Measurements from ENCODE around the gene MLEC. TPM values are rescaled to one million over a fixed set of nuclear protein-coding genes. Genes with fewer than 3 reads are reported as not detected.
"Not testable (repeated sequence)": the region's sequence is repeated elsewhere in the genome, so short reads cannot be mapped to it uniquely, and the experiment has no call there.

Gene MLEC
- polyA plus RNA-seq, 1 donor, result 193 TPM

DNA sequence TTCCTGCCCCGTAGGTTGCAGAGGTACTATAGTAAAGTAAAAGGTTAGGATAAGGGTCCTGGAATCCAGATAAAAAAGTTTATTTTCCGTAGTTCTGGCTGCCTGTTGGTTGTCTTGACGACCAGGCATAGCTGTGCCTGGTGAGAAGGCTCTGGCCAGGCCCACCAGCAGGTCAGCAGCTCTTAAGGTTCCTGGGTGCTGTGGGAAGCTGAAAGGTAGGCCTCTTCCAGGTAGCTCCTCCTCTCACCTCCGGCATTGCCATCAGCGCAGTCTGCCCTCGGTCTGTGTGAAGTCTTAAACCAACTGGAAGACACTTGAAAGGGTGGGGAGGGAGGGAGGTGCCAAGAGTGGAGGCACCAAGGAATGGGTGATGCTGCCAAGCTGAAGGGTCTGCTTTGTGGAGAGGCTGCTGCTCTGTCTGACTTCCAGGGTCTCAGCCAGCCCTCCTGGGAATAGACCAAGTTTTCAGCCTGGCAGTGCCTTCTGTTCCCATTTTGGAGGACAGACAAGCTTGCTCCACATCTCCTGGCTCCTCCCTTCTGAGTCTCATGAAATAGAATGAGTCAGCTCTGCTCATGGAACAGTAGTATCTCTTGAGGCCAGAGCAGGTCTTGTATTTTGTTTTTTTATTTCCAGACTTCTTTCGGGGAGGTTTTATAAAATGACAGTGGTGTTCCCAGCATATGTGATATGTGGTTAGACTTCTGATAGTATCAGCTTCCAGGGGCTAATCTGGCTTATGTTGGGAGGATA is 33.5 kb downstream of the MLEC start:
- no peak for DNase-seq

DNA sequence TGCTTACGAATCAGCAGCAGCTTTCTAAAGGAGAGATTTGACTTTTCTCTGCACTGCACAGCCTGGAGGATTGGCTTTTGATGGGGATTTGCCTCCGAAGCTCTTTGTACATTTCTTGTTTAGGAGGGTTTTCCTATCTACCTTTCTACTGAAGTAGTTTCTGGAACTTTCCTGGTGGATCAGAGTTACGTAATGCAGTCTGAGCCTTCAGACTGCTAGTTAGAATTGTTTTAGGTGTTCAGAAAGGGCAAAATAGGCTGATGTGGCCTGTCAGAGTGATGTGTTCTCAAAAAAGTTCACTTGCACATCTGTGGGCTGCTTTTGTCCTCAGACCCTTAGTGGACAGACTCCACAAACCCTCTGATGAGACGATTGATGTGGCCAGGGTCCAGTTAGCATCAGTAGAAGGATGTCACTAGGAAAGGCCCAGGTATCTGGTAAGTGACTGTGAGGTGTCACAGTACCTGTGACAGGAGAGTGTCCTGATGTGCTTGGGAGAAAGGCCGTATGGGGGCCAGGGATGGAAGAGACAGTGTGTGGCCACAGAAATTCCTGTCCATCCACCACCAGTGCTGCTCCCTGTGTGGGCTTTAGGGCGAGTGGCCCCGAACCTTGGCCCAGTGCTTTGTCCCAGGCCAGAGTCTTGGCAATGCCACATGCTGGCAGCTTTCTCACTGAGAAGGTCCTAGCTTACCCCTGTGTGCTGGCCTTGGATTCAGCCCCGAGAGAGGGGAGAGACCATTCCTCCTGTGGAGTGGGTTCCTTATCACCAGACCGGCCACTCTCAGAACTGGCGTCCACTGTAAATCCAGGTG is 34.2 kb downstream of the MLEC start:
- DNase-seq, result no peak

DNA sequence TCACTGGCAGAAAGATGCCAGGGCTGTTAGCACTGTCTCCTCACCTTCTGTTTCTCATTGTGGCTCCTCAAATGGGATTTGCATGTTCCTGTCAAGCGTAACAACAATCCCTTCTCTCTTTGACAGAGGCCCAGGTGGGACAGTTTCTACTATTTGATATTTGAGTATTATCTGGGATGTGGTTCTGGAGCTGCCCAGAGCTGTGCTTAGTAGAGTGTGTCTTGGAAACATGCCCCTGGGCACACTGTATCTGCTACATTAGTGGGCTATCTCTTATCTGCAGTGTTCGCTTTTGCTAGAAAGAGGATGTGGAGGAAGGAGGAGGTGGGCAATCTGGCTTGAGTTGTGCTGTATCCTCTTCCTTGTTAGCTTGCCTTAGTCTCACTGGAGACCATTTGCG is 34.9 kb downstream of the MLEC start:
- DNase-seq, result no peak

DNA sequence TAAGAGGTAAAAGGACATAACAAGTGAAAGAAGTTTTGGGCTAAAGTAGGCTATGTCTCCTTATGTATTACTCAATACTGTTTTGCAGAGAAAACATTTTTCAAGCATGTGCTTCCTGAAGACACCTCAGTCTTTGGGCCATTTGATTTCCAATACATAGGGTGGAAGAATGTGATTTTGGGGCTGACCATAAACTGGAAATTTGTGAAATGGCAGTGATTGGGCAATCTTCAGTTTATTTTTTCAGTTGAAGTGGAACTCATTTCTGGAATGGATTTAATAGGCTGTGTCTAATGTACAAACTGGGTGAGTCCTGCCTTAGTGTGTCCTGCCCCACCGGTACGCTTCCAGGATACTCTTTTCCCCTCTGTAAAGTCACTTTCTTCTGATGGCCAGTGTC is 35.8 kb downstream of the MLEC start:
- no peak for DNase-seq

DNA sequence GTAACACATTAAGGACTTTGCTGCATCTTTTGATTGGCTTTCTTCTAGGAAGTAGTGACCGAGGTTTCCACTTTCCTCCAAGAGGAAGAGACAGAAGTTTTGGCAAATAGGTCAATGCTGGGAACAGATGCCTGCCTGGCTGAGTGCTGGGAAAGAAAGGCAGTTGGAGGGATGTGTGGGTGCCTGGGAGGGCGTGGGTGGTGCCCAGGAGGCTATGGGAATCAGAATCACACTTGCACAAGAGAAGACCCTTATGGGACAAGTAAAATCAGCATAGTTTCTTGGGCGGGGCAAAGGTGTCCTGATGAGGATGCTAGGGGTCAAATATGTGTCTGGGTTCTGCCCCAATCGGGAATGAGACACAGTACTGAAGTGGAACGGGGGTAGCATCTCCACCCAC is 37.8 kb downstream of the MLEC start:
- no peak for DNase-seq

DNA sequence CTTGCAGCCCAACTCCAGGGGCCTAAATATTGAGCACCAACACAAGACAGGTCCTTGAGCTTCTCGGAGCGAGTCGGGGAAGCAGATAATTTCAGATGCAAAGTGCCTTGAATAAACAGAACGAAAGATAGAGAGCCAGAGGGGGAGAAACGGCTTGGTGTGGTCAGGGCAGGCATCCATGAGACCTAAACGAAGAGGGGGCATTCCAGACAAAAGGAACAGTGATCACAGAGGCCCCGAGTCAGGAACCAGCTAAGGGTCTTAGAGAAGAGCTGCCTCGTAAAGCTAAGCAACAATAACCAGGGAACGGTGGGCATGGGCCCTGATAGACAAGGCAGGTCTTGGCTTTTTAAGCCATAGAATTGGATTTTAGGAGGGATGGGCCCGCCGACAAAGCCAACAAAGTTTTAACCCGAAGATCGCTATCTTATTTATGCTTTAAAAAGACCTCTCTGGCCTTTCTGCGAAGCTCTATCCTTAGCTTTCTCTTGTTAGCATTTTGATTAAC is 38.3 kb downstream of the MLEC start:
- DNase-seq, result no peak

DNA sequence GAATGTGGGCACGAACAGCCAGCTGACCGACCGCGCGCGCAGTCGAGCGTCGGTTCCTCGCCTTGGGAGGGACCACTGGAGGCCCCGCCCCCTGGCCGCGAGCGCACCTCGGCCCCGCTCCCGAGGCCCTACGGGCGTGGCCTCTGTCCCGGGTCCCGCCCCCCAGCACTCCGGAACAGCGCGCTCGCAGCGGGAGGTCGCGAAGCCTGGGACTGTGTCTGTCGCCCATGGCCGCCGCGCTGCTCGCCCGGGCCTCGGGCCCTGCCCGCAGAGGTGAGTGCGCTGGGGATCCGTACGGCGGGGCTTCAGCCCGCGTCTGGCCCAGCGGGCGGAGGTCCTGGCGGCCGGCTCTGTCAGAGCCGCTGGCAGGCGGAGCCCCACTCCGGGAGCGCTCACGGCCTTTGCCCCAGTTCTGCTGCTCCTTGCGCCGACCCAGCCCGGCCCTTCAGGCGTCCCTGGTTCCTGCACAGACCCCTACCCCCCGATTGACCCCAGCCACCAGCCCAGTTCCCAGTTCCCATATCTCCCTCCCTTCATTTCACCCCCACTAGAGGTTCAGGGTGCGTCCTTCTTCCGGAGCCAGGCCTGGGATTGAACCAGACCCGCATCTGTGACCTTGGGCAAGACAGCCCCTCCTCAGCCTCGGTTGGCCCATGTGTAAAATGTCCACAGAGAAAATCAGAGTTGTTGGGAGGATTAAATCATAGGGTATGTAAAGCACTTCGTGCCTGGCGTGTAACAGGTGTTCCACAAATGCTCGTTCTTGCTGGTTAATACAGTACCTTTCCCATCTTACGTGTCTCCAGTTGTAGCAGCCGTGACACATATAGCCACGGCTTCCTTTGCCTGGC is 38.9 kb downstream of the MLEC start, which contains the start of gene ACADS:
ACADS (plus strand) TSS at position 168 of the 851 bp plus-strand sequence; CDS start at position 228, 60 bp downstream.
- DNase-seq, result peak; percentile 85

DNA sequence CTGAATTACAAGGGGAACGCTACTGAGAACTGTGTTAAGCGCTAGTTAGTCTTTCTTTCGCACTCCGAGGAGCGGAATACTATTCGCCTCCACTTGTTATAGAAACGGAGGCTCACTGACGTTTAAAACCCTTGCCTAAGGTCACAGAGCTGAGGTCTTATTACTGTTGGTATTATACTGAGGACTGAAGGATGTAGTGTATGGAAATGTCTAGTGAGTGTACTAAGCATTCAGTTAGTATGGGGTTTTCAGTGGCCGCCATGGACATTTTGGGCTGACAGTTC is 39.5 kb downstream of the MLEC start:
- no peak for DNase-seq

DNA sequence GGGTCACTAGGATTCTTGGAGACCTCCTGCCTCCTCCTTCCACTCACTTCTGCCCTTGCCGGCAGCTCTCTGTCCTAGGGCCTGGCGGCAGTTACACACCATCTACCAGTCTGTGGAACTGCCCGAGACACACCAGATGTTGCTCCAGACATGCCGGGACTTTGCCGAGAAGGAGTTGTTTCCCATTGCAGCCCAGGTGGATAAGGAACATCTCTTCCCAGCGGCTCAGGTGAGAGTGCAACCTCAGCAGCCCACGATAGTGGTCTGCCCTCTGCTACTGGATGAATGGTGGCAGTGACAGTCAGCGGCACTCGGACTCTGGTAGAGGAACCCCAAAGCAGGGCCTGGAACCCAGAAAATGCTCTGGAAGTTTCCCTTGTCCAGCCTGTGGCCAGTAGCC is 40.0 kb downstream of the MLEC start:
- DNase-seq, result no peak

DNA sequence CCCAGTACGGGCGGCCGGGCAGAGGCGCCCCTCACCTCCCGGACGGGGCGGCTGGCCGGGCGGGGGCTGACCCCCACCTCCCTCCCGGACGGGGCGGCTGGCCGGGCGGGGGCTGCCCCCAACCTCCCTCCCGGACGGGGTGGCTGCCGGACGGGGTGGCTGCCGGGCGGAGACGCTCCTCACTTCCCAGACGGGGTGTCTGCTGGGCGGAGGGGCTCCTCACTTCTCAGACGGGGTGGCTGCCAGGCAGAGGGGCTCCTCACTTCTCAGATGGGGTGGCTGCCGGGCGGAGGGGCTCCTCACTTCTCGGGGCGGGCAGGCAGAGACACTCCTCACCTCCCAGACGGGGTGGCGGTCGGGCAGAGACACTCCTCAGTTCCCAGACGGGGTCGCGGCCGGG is 45.2 kb downstream of the MLEC start:
- not testable (repeated sequence) for DNase-seq

DNA sequence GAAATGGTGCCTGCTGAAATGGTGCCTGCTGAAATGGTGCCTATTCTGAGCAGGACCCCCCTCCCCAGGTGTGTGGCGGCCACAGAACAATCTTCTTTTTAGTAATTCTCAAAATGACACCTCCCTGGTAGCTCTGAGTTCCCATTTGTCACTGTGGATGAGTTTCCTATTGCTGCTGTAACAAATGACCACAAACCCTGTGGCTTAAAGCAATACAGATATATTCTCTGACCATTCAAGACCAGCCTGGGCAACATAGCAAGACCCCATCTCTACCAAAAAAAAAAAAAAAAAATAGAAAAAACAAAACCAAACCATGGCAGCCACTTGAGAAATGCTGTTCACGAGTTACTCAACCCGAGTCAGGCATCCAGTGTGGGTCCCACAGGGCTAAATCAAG is 46.6 kb downstream of the MLEC start:
- no peak for DNase-seq

DNA sequence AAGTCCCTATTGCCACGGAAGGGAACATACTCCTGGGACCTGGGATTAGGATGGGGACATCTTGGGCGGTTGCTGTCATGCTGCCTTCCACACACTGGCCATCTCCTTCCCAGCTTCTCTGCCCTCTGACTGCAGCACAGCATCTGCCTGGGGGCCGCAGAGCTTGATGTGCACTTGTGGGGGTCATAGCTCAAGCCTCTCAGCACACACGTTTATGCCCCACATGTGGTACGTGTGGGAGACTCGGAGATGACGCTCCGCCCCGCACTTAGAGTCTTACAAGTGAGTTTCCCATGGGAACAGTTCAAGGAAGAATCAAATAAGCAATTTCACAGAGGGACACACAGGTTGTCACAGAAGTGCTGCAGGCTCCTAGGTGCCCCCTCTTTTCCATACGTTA is 47.3 kb downstream of the MLEC start:
- DNase-seq, result no peak

DNA sequence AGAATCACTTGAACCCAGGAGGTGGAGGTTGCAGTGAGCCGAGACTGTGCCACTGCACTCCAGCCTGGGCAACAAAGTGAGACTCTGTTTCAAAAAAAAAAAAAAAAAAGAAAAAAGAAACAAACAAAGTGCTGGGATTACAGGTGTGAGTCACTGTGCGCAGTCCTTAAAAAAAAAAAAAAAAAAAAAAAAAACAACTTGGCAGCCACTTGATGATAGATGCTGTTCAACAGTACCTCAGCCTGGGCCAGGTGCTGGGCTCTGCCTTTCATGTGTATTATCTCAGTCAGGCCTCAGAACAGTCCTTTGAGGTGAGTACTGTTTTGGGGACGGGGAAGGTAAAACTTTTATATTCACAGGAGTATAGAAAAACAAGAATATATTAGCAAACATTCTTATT is 48.2 kb downstream of the MLEC start:
- DNase-seq, result no peak

DNA sequence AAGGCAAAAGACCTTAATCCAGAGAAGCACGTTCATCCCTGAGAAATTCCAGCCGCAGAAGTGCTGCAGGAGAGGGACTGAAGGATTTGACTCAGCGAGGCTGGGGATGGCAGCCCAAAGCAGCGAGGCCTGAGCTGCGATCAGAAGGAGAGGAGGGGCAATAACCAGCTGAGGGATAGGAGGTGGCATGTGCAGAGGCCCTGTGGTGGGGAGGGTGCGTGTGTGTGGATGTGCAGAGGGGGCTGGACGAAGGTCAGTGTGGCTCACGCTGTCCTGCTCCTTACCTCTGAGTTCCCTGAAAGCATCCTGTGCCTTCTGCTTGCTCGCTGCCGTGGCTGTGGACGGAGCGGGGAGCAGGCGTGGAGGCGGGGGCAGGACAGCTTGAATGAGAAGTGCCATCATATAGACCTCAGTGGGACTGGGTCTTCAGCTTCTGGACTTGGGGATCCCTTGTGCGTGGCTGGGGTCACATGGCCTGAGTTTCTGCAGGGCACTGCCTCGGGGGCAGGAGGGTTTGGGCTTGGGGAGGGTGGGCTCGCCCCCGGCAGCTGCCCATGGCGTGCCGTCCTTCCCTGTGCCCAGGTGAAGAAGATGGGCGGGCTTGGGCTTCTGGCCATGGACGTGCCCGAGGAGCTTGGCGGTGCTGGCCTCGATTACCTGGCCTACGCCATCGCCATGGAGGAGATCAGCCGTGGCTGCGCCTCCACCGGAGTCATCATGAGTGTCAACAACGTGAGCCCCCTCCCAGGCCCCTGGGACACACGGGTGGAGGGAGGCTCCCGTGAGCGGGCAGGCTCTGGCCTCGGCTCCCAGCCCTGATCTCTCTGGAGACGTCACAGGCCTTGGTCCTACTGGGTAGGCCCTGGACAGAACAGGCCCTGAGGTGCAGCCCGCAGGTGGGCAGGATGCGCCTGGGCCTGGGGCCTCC is 49.7 kb downstream of the MLEC start:
- no peak for DNase-seq

DNA sequence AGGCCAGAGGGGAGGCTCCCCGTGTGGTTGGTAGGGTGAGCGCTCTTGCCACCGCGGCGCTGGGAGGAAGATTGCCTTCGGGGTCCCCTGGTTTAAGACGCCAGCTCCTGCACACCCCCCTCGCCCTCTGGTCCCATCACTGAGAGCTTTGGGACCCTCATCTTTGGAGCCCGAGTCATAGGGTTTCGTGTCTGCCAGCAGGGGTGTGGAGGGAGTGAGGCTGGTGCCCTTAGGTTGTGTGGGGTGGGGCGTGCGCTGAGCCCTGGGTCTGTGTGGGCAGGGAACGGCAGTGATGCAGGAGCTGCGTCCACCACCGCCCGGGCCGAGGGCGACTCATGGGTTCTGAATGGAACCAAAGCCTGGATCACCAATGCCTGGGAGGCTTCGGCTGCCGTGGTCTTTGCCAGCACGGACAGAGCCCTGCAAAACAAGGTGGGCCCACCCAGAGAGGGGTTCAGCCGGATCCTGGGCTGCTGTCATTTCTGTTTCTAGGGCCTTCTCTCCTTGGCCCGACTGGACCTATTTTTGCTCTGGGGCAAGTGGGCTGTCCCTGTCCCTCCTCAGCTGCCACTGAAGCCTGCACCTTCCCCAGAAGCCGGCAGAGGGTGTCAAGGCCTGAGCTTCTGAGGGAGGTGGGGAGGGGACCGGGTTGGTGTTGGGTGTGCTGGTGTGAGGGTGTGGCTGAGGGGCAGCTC is 50.8 kb downstream of the MLEC start:
- no peak for DNase-seq

DNA sequence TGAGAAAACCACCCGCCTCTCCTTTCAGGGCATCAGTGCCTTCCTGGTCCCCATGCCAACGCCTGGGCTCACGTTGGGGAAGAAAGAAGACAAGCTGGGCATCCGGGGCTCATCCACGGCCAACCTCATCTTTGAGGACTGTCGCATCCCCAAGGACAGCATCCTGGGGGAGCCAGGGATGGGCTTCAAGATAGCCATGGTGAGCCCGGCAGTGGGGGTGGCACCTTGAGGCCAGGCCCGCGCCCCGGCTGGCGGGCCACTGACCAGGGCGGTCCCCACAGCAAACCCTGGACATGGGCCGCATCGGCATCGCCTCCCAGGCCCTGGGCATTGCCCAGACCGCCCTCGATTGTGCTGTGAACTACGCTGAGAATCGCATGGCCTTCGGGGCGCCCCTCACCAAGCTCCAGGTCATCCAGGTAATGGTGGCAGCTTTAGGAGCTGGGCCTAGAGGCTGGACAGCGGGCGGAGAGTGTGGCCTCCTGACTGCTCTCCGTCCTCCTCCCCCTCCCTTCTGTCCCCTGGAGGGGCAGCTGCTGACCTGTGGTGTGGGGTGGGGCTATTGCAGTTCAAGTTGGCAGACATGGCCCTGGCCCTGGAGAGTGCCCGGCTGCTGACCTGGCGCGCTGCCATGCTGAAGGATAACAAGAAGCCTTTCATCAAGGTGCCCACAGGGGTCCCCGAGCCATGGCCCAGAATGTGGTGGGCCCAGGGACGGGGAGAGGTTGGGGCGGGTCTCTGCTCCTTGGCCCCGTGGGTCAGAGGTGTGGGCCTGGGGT is 51.5 kb downstream of the MLEC start:
- no peak for DNase-seq

DNA sequence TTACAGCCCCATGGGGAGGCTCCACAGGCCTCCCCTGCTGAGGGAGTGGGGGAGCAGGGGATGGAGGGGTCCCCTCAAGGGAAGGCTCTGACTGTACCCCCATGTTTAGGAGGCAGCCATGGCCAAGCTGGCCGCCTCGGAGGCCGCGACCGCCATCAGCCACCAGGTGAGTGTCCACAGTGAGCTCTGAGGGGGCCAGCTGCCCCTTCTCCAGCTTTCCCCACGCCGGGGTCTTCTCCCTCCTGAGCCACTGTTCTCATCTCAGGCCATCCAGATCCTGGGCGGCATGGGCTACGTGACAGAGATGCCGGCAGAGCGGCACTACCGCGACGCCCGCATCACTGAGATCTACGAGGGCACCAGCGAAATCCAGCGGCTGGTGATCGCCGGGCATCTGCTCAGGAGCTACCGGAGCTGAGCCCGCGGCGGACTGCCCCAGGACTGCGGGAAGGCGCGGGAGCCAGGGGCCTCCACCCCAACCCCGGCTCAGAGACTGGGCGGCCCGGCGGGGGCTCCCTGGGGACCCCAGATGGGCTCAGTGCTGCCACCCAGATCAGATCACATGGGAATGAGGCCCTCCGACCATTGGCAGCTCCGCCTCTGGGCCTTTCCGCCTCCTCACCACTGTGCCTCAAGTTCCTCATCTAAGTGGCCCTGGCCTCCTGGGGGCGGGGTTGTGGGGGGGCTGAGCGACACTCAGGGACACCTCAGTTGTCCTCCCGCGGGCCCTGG is 52.2 kb downstream of the MLEC start:
- DNase-seq, result no peak

DNA sequence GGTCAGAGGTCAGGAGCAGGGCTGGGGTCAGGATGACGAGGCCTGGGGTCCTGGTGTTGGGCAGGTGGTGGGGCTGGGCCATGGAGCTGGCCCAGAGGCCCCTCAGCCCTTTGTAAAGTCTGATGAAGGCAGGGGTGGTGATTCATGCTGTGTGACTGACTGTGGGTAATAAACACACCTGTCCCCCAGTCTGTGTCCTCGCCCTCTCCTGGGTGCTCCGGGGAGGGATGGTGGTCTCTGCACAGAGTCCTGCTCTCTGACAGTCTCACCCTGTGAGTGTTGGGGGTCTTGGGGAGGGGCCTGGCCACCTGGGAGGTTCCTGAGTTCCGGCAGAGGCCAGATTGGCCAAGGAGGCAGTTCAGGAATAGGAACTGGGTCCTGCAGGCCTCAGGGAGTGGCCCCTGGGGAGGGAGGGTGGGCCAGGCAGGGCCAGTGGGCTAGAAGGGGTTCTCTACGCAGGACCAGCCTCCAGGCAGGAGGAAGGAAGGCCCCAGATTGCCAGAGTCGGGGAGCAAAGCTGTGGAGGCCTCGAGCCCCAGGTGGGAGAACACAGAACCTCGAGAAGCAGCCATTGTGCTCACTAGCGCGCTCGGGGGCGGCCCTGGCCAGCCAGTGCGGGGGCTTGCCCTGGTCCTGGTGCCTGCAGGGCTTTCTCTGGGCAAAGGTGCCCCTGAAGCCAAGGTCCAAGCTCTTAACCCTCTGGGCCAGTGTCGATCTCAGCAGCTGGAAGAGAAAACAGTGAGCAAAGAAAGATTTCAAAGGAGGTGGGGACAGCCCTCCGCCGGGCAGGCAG is 53.1 kb downstream of the MLEC start:
- DNase-seq, result no peak
